Measurements from ENCODE around the gene EPS8L3.

- TF ChIP-seq POLR2A (IDR thresholded peaks at IDR 0.05; ENCODE audit: control extremely low read depth in 1 of 2, low read depth in 2 of 2, low read length in 2 of 2), result no peak
- TF ChIP-seq POU5F1 (IDR thresholded peaks at IDR 0.05; ENCODE audit: low read depth, low read length), result no peak
- TF ChIP-seq EZH2 (IDR thresholded peaks at IDR 0.05; ENCODE audit: low read depth, low read length, severe bottlenecking), result no peak
- no peak for TF ChIP-seq GTF2F1 (IDR thresholded peaks at IDR 0.05; ENCODE audit: borderline replicate concordance, low read depth, low read length)
- TF ChIP-seq, protein P1, sequence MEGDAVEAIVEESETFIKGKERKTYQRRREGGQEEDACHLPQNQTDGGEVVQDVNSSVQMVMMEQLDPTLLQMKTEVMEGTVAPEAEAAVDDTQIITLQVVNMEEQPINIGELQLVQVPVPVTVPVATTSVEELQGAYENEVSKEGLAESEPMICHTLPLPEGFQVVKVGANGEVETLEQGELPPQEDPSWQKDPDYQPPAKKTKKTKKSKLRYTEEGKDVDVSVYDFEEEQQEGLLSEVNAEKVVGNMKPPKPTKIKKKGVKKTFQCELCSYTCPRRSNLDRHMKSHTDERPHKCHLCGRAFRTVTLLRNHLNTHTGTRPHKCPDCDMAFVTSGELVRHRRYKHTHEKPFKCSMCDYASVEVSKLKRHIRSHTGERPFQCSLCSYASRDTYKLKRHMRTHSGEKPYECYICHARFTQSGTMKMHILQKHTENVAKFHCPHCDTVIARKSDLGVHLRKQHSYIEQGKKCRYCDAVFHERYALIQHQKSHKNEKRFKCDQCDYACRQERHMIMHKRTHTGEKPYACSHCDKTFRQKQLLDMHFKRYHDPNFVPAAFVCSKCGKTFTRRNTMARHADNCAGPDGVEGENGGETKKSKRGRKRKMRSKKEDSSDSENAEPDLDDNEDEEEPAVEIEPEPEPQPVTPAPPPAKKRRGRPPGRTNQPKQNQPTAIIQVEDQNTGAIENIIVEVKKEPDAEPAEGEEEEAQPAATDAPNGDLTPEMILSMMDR (IDR thresholded peaks at IDR 0.05; ENCODE audit: control extremely low read depth in 1 of 3, insufficient read depth in 1 of 3, low read depth in 1 of 3, low read length in 3 of 3), result no peak
- no peak for TF ChIP-seq ZNF274 (IDR thresholded peaks at IDR 0.05; ENCODE audit: borderline replicate concordance, extremely low read depth, low read length)
Measured at GRCh38 chr1:109765896-109766615, 2.3 kb upstream of the EPS8L3 start.

All from H1 (cell line).